OCI-LY3 (cell line): ENCODE results near the gene ZCCHC9.
"Not testable (repeated sequence)": the region's sequence is repeated elsewhere in the genome, so short reads cannot be mapped to it uniquely, and the experiment has no call there.

Experiments
- H2AFZ ChIP-seq: fragments of 200-600, 300-600 bp; shearing (Covaris generic); 2 replicates; pipeline ENCODE4 v1.6.0; 2014; ENCODE audit warnings: antibody characterized with exemption, low read depth, low read length
- H3K27ac ChIP-seq: fragments of 200-600, 300-600 bp; sonication (generic); 2 replicates; pipeline ENCODE4 v1.5.1; 2014; ENCODE audit warnings: mild to moderate bottlenecking, low read length, moderate library complexity, mixed read lengths
- H3K27me3 ChIP-seq: fragments of 200-600, 300-600 bp; sonication (generic); 2 replicates; pipeline ENCODE4 v1.6.1; 2014; ENCODE audit warnings: low read depth, low read length, mixed read lengths
- H3K36me3 ChIP-seq: fragments of 200-600, 300-600 bp; sonication (generic); replicated peaks from 2 replicates; pipeline ENCODE3; 2014; ENCODE audit warnings: low read depth, low read length, mixed read lengths
- H3K4me1 ChIP-seq: fragments of 300-600, 200-600 bp; sonication (generic); 2 replicates; pipeline ENCODE4 v1.6.1; 2014; ENCODE audit warnings: low read length, mixed read lengths
- H3K4me2 ChIP-seq: fragments of 200-600, 300-600 bp; sonication (generic); 2 replicates; pipeline ENCODE4 v1.6.1; 2014; ENCODE audit warnings: low read length, mixed read lengths
- H3K4me3 ChIP-seq: fragments of 300-600, 200-600 bp; sonication (generic); 2 replicates; pipeline ENCODE4 v1.5.1; 2014; ENCODE audit warnings: antibody characterized with exemption, mild to moderate bottlenecking, low read length, moderate library complexity
- H3K79me2 ChIP-seq: fragments of 300-600, 200-600 bp; shearing (Covaris generic); 2 replicates; pipeline ENCODE4 v1.6.1; 2014; ENCODE audit warnings: mild to moderate bottlenecking, low read length, mixed read lengths
- H3K9ac ChIP-seq: fragments of 300-600, 200-600 bp; shearing (Covaris generic); 2 replicates; pipeline ENCODE4 v1.6.0; 2014; ENCODE audit warnings: mild to moderate bottlenecking, low read length, moderate library complexity
- H3K9me3 ChIP-seq: fragments of 200-600, 300-600 bp; shearing (Covaris generic); 2 replicates; pipeline ENCODE4 v1.6.1; 2014; ENCODE audit warnings: low read length, mixed read lengths; ENCODE audit not compliant: insufficient read depth
- H4K20me1 ChIP-seq: fragments of 200-600, 300-600 bp; sonication (generic); 2 replicates; pipeline ENCODE4 v1.6.1; 2016; ENCODE audit warnings: low read length, mixed read lengths; ENCODE audit not compliant: insufficient read depth
- EZH2phosphoT487 ChIP-seq: fragments of 200-600 bp; shearing (Covaris generic); IDR thresholded peaks from 2 replicates; pipeline ENCODE4 v1.6.1; 2018; ENCODE audit warnings: antibody characterized with exemption, mixed run types, low read depth
- TF ChIP-seq, protein P1 (sequence below): fragments of 200-600, 300-600 bp; sonication (generic); IDR thresholded peaks from 2 replicates; pipeline ENCODE4 v1.5.1; 2014; ENCODE audit warnings: antibody characterized with exemption, low read length, low read depth

The ZCCHC9 gene

DNA sequence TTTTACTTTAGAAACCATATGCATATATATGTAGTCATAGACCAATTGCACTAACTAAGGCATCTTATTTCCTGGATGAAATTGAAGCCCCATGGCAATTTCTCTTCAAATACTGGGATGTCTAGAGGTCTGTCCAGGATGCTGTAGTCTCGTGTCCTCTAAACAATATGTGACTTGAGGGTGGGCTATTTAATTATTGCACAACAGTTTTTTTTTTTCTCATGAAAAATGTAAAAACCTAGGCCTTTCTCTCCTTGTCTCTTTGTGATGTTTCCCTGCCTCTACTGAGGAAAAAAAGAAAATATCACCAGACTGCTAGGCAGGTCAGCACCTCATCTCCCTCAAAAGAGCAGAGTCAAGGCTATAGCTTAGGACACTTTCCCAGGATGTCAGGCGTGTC is 34.6 kb downstream of the ZCCHC9 start:
- no peaks in the 10 kb centered on the region for H3K9me3 ChIP-seq
- no peak overlapping the region for H3K9ac ChIP-seq
- H3K36me3 ChIP-seq: no peaks in the 10 kb centered on the region
- H4K20me1 ChIP-seq: no peaks in the 10 kb centered on the region
- no peak overlapping the region for H3K4me3 ChIP-seq
- no peaks in the 10 kb centered on the region for H3K4me1 ChIP-seq
- no peak for TF ChIP-seq EZH2phosphoT487
- TF ChIP-seq, protein P1, sequence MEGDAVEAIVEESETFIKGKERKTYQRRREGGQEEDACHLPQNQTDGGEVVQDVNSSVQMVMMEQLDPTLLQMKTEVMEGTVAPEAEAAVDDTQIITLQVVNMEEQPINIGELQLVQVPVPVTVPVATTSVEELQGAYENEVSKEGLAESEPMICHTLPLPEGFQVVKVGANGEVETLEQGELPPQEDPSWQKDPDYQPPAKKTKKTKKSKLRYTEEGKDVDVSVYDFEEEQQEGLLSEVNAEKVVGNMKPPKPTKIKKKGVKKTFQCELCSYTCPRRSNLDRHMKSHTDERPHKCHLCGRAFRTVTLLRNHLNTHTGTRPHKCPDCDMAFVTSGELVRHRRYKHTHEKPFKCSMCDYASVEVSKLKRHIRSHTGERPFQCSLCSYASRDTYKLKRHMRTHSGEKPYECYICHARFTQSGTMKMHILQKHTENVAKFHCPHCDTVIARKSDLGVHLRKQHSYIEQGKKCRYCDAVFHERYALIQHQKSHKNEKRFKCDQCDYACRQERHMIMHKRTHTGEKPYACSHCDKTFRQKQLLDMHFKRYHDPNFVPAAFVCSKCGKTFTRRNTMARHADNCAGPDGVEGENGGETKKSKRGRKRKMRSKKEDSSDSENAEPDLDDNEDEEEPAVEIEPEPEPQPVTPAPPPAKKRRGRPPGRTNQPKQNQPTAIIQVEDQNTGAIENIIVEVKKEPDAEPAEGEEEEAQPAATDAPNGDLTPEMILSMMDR: no peak
- H3K27ac ChIP-seq: no peak overlapping the region
- no peak overlapping the region for H2AFZ ChIP-seq
- H3K79me2 ChIP-seq: no peaks in the 10 kb centered on the region
- H3K4me2 ChIP-seq: no peak overlapping the region
- H3K27me3 ChIP-seq: no peaks in the 10 kb centered on the region

DNA sequence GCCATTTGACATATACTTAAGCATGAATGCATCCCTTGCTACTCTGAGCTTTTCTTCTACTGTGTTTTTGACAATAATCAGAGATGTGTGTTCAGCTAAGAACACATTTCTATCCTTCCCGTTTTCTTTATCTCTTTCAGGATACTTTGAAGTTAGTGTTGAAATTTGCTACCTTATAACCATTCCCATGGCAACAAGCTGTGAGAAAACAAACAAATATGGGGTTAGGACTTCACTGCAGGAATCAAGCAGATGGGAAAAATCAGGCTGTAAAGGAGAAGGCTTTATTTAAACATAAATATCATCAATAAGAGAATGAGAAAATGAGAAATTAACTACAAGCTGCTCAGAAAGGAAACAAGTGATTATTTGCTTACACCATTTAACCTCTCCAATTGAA is 35.2 kb downstream of the ZCCHC9 start:
- no peaks in the 10 kb centered on the region for H3K79me2 ChIP-seq
- H3K27ac ChIP-seq: no peak overlapping the region
- H3K9ac ChIP-seq: no peak overlapping the region
- no peak overlapping the region for H2AFZ ChIP-seq
- no peaks in the 10 kb centered on the region for H3K4me1 ChIP-seq
- H4K20me1 ChIP-seq: no peaks in the 10 kb centered on the region
- H3K4me3 ChIP-seq: no peak overlapping the region
- no peak overlapping the region for H3K4me2 ChIP-seq
- no peaks in the 10 kb centered on the region for H3K36me3 ChIP-seq
- no peaks in the 10 kb centered on the region for H3K27me3 ChIP-seq
- TF ChIP-seq EZH2phosphoT487: no peak
- TF ChIP-seq, protein P1: no peak
- no peaks in the 10 kb centered on the region for H3K9me3 ChIP-seq

DNA sequence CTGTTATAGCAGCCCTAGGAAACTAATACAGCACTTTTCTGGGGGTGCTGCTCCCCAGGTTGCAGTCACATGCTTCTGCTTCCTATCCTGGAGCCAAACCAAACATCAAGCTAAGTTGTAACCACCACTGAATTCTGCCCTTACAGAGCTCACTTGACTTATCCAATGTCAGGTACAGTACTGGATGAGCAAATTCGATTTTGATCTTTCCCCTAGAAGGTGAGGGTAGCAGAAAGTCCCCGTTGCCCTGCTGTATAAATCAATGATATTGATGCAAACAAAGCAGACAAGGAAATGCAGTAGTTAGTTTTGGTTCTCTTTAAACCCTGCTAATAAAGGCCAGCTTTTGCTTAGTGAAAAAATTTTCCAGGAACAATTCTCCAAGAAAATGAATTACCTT is 36.4 kb downstream of the ZCCHC9 start:
- no peaks in the 10 kb centered on the region for H3K9me3 ChIP-seq
- H2AFZ ChIP-seq: no peak overlapping the region
- no peak for TF ChIP-seq EZH2phosphoT487
- TF ChIP-seq, protein P1: no peak
- no peak overlapping the region for H3K4me2 ChIP-seq
- H3K79me2 ChIP-seq: no peaks in the 10 kb centered on the region
- H3K27ac ChIP-seq: no peak overlapping the region
- H3K4me1 ChIP-seq: no peaks in the 10 kb centered on the region
- no peak overlapping the region for H3K9ac ChIP-seq
- H3K4me3 ChIP-seq: no peak overlapping the region
- H4K20me1 ChIP-seq: no peaks in the 10 kb centered on the region
- H3K36me3 ChIP-seq: no peaks in the 10 kb centered on the region
- no peaks in the 10 kb centered on the region for H3K27me3 ChIP-seq

DNA sequence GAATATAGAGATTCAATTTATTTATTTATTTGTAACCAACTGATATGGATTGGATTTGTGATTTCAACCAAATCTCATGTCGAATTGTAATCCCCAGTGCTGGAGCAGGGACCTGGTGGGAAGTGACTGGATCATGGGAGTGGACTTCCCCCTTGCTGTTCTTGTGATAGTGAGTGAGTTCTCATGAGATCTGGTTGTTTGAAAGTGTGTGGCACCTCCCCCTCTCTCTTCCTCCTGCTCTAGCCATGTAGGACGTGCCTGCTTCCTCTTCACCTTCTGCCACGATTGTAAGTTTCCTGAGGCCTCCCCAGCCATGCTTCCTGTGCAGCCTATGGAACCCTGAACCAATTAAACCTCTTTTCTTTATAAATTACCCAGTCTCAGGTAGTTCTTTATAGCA is 36.8 kb downstream of the ZCCHC9 start:
- H3K27me3 ChIP-seq, H3K79me2 ChIP-seq: not testable (repeated sequence)

DNA sequence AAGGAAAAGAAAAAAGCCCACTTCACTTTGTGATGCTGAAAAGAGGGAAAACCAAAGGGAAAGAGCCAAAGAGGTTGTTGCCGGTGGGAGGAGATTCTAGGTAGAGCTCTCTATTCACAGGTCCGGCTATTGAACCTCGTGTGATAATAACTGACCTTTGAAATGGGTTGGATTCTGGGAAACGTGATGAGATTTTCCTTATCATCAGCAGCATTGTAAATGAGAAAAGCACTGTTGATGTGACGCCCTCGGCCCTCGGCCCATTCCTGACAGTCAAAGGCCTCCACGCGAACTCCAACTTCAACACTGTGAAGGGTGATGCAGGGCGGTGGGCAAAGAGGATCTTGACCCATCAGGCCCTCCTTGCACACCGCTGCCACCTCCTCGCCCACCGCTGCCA is 43.3 kb downstream of the ZCCHC9 start:
- no peaks in the 10 kb centered on the region for H3K9me3 ChIP-seq
- TF ChIP-seq EZH2phosphoT487: no peak
- TF ChIP-seq, protein P1: no peak
- no peak overlapping the region for H3K4me3 ChIP-seq

More for the DNA sequence above, 36.8 kb downstream of the ZCCHC9 start:
- H3K9ac ChIP-seq, H3K4me1 ChIP-seq, H3K9me3 ChIP-seq, H3K4me2 ChIP-seq, H3K4me3 ChIP-seq, H2AFZ ChIP-seq, H3K27ac ChIP-seq, H4K20me1 ChIP-seq, H3K36me3 ChIP-seq: not testable (repeated sequence)

More for the DNA sequence above, 43.3 kb downstream of the ZCCHC9 start:
- no peak overlapping the region for H3K4me2 ChIP-seq
- H3K27ac ChIP-seq: no peak overlapping the region
- H3K27me3 ChIP-seq: no peaks in the 10 kb centered on the region
- no peaks in the 10 kb centered on the region for H3K79me2 ChIP-seq
- no peaks in the 10 kb centered on the region for H3K36me3 ChIP-seq
- H3K9ac ChIP-seq: no peak overlapping the region
- H4K20me1 ChIP-seq: no peaks in the 10 kb centered on the region
- H2AFZ ChIP-seq: no peak overlapping the region
- H3K4me1 ChIP-seq: no peaks in the 10 kb centered on the region
